GM19438 (cell line): ENCODE measurements around the gene TEX2.
"Not testable (repeated sequence)": the region's sequence is repeated elsewhere in the genome, so short reads cannot be mapped to it uniquely, and the experiment has no call there.

Source experiments
- ATAC-seq: cut with Tn5 transposase; IDR thresholded peaks from one replicate; pipeline ENCODE4 v1.9.1; 2021; ENCODE audit warnings: low read depth; ENCODE audit not compliant: unreplicated experiment

TEX2 gene

GRCh38 chr17:64187093-64187895 lies 75.8 kb downstream of the TEX2 start:
- ATAC-seq, result no peak

GRCh38 chr17:64186171-64187092 lies 76.6 kb downstream of the TEX2 start:
- no peak for ATAC-seq

GRCh38 chr17:64185557-64185956 lies 77.5 kb downstream of the TEX2 start:
- ATAC-seq, result not testable (repeated sequence)

GRCh38 chr17:64185101-64185500 lies 78.0 kb downstream of the TEX2 start:
- no peak for ATAC-seq

- ATAC-seq, result no peak
These were observed 79.2 kb downstream of the TEX2 start for GRCh38 chr17:64183815-64184214.

GRCh38 chr17:64182325-64183012 lies 80.6 kb downstream of the TEX2 start:
- no peak for ATAC-seq

GRCh38 chr17:64180089-64181073 lies 82.7 kb downstream of the TEX2 start:
- no peak for ATAC-seq

GRCh38 chr17:64179024-64179423 lies 84.0 kb downstream of the TEX2 start:
- ATAC-seq, result not testable (repeated sequence)

- ATAC-seq, result no peak
These were observed 84.8 kb downstream of the TEX2 start for GRCh38 chr17:64178011-64178825.

- no peak for ATAC-seq
These were observed 85.6 kb downstream of the TEX2 start for GRCh38 chr17:64177311-64178010.

GRCh38 chr17:64176556-64176955 lies 86.5 kb downstream of the TEX2 start:
- ATAC-seq, result no peak

- ATAC-seq, result no peak
These were observed 88.2 kb downstream of the TEX2 start for GRCh38 chr17:64174686-64175456.

- ATAC-seq, result no peak
These were observed 89.4 kb downstream of the TEX2 start for GRCh38 chr17:64173646-64174045.

- no peak for ATAC-seq
These were observed 90.5 kb downstream of the TEX2 start for GRCh38 chr17:64172510-64172909.

- no peak for ATAC-seq
These were observed 92.0 kb downstream of the TEX2 start for GRCh38 chr17:64171041-64171440.

- no peak for ATAC-seq
These were observed 92.8 kb downstream of the TEX2 start for GRCh38 chr17:64170286-64170685.

- not testable (repeated sequence) for ATAC-seq
These were observed 95.4 kb downstream of the TEX2 start for GRCh38 chr17:64167666-64168065.

- ATAC-seq, result no peak
These were observed 96.2 kb downstream of the TEX2 start for GRCh38 chr17:64166876-64167275.
